Ishikawa (cell line): ENCODE results near the gene OR56B1.

Experiments
- CEBPB ChIP-seq: IDR thresholded peaks from 2 replicates; pipeline ENCODE4 v1.6.1; 2012
- CREB1 ChIP-seq: IDR thresholded peaks from 2 replicates; pipeline ENCODE4 v1.6.1; 2012; ENCODE audit warnings: low read depth
- EGR1 ChIP-seq: IDR thresholded peaks from 2 replicates; pipeline ENCODE4 v1.6.1; 2012
- EP300 ChIP-seq: IDR thresholded peaks from 2 replicates; pipeline ENCODE4 v1.6.1; 2012; ENCODE audit warnings: borderline replicate concordance
- FOXM1 ChIP-seq: IDR thresholded peaks from 2 replicates; pipeline ENCODE4 v1.6.1; 2012; ENCODE audit warnings: low read depth, borderline replicate concordance
- MAX ChIP-seq: IDR thresholded peaks from 2 replicates; pipeline ENCODE4 v1.6.1; 2012
- NFIC ChIP-seq: IDR thresholded peaks from 2 replicates; pipeline ENCODE4 v1.6.1; 2012
- RAD21 ChIP-seq: IDR thresholded peaks from 2 replicates; pipeline ENCODE4 v1.6.1; 2012; ENCODE audit warnings: low read depth
- REST ChIP-seq: IDR thresholded peaks from 2 replicates; pipeline ENCODE4 v1.6.1; 2012; ENCODE audit warnings: low read depth, mild to moderate bottlenecking
- TAF1 ChIP-seq: IDR thresholded peaks from 2 replicates; pipeline ENCODE4 v1.6.1; 2012; ENCODE audit warnings: low read depth, mild to moderate bottlenecking
- TCF12 ChIP-seq: IDR thresholded peaks from 2 replicates; pipeline ENCODE4 v1.6.1; 2012; ENCODE audit warnings: low read depth
- TEAD4 ChIP-seq: IDR thresholded peaks from 2 replicates; pipeline ENCODE4 v1.6.1; 2012
- USF1 ChIP-seq: IDR thresholded peaks from 2 replicates; pipeline ENCODE4 v1.6.1; 2012
- YY1 ChIP-seq: IDR thresholded peaks from 2 replicates; pipeline ENCODE4 v1.6.1; 2012; ENCODE audit warnings: low read depth
- ZBTB7A ChIP-seq: IDR thresholded peaks from 2 replicates; pipeline ENCODE4 v1.6.1; 2012; ENCODE audit warnings: low read depth

Gene OR56B1

GRCh38 chr11:5722622-5723021 is 13.6 kb upstream of the OR56B1 start:
- TF ChIP-seq USF1, result no peak
- no peak for TF ChIP-seq TAF1
- TF ChIP-seq YY1, result no peak
- TF ChIP-seq ZBTB7A, result no peak
- no peak for TF ChIP-seq CREB1
- no peak for TF ChIP-seq REST
- TF ChIP-seq RAD21, result no peak
- TF ChIP-seq EP300, result no peak
- TF ChIP-seq MAX, result no peak
- TF ChIP-seq TCF12, result no peak

GRCh38 chr11:5726351-5726750 is 9.9 kb upstream of the OR56B1 start:
- TF ChIP-seq RAD21 (no peak), EP300 (no peak), YY1 (no peak), TEAD4 (no peak), TCF12 (no peak), REST (no peak), NFIC (no peak), TAF1 (no peak), ZBTB7A (no peak), CEBPB (no peak), EGR1 (no peak), MAX (no peak), FOXM1 (no peak), USF1 (no peak), CREB1 (no peak)

- TF ChIP-seq TAF1, result no peak
These were observed 8.6 kb upstream of the OR56B1 start for GRCh38 chr11:5727691-5728090.

GRCh38 chr11:5737091-5737490 is 843 bp downstream of the OR56B1 start:
- TF ChIP-seq MAX, result no peak
- no peak for TF ChIP-seq USF1
- no peak for TF ChIP-seq FOXM1
- no peak for TF ChIP-seq CEBPB
- TF ChIP-seq RAD21, result no peak
- TF ChIP-seq ZBTB7A, result no peak
- TF ChIP-seq TAF1, result no peak
- no peak for TF ChIP-seq EP300
- no peak for TF ChIP-seq TEAD4
- no peak for TF ChIP-seq CREB1
- TF ChIP-seq EGR1, result no peak
- no peak for TF ChIP-seq NFIC
- no peak for TF ChIP-seq REST
